Activated CD8-positive, alpha-beta memory T cell treated with anti-CD3 and anti-CD28 coated beads, Interleukin-2, amount 50 U/mL, for 1 hour (primary cell): Measurements from ENCODE around the gene MC1R.
"Not testable (repeated sequence)": the region's sequence is repeated elsewhere in the genome, so short reads cannot be mapped to it uniquely, and the experiment has no call there.

Source experiments
- DNase-seq: peaks from one replicate; pipeline ENCODE4 v3.0.0-alpha.2; 2020; ENCODE audit errors: extremely low read depth

The MC1R gene

DNA sequence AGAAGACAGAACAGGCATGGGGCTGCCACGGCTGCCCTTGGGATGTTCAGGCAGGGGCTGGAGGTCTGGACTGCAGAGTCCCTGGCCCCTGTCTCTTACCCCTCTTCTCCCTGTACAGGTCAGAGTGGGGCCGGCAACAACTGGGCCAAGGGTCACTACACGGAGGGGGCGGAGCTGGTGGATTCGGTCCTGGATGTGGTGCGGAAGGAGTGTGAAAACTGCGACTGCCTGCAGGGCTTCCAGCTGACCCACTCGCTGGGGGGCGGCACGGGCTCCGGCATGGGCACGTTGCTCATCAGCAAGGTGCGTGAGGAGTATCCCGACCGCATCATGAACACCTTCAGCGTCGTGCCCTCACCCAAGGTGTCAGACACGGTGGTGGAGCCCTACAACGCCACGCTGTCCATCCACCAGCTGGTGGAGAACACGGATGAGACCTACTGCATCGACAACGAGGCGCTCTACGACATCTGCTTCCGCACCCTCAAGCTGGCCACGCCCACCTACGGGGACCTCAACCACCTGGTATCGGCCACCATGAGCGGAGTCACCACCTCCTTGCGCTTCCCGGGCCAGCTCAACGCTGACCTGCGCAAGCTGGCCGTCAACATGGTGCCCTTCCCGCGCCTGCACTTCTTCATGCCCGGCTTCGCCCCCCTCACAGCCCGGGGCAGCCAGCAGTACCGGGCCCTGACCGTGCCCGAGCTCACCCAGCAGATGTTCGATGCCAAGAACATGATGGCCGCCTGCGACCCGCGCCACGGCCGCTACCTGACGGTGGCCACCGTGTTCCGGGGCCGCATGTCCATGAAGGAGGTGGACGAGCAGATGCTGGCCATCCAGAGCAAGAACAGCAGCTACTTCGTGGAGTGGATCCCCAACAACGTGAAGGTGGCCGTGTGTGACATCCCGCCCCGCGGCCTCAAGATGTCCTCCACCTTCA lies 16.2 kb downstream of the MC1R start:
- no peak for DNase-seq

DNA sequence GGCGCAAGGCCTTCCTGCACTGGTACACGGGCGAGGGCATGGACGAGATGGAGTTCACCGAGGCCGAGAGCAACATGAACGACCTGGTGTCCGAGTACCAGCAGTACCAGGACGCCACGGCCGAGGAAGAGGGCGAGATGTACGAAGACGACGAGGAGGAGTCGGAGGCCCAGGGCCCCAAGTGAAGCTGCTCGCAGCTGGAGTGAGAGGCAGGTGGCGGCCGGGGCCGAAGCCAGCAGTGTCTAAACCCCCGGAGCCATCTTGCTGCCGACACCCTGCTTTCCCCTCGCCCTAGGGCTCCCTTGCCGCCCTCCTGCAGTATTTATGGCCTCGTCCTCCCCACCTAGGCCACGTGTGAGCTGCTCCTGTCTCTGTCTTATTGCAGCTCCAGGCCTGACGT lies 17.0 kb downstream of the MC1R start:
- DNase-seq: not testable (repeated sequence)

GRCh38 chr16:89936034-89936433 lies 17.4 kb downstream of the MC1R start:
- no peak for DNase-seq

DNA sequence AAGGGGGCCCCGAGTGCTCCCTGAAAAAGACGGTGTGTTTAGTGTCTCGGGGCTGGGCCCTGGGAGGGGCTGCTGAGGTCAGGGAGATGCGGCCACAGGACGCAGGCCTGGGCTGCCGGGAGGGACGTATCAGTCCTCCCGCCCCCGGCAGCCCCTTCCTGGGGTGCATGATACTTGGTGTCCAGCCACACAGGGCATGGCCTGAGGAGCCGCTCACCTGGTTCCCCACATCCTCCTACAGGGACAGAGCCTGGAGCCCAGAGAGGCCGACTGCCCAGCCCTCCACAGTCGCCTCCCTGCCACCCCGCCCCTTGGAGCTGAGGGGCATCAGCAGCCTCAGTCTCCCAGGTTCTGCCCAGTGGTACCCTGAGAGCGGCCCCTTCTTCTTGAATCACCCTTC lies 17.8 kb downstream of the MC1R start:
- no peak for DNase-seq

DNA sequence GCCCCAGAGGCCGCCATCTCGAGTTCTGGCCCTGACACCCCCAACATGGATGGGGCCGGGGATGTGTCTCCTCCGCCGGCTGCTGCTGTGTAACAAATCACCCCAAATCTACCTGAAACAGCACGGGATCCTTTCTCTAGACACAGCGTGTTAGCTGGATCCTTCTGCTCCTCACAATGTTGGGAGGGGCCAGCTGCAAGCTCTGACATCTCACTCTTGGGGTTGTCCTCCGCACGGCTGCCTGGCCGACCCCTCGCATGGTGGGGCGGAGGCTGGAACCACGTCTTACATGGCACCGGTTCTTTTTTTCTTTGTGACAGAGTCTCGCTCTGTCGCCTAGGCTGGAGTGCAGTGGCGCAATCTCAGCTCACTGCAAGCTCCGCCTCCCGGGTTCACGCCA lies 18.3 kb downstream of the MC1R start:
- DNase-seq: no peak

DNA sequence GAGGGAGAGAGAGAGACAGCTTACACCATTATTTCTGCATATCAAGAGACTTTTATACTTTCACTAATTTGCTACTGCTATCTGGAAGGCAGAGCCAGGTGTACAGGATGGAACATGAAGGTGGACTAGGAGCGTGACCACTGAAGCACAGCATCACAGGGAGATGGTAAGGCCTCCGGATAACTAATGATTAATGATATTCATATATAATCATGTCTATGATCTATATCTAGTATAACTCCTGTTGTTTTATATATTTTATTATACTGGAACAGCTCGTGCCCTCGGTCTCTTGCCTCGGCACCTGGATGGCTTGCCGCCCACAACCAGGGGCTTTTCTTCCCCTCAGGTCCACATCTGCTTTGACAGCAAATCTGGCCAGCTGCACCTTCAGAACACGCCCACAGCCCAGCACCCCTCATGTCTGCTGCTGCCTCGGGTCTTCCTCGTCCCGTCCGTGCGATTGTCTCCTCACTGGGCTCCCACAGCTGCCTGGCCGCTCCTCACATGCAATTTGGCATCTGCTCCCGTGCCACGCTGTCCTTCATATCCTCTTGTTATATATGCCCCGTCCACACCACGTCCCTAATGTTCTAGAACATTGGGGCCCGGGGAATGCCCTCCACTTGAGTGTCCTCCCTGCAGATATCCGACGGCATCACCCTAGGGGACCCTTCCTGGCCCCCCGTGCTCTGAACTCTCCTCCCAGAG lies 19.7 kb downstream of the MC1R start:
- DNase-seq: no peak

DNA sequence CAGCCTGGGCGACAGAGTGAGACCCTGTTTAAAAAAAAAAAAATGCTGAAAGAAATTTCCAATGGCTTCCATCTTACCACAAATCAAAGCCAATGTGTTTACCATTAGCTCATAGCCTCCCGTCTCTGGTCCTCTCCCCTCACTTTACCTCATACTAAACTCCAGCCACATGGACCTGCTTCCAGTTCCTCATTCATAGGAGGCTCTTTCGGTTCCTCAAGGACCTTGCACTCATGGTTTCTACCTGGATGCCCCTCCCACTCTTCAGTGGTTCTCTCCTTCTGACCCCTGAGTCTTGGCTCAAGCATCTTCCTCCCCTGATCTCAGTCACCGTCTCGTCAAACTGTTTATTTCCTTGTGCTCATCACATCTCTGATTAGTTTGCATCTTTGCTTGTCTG lies 26.1 kb downstream of the MC1R start:
- no peak for DNase-seq

DNA sequence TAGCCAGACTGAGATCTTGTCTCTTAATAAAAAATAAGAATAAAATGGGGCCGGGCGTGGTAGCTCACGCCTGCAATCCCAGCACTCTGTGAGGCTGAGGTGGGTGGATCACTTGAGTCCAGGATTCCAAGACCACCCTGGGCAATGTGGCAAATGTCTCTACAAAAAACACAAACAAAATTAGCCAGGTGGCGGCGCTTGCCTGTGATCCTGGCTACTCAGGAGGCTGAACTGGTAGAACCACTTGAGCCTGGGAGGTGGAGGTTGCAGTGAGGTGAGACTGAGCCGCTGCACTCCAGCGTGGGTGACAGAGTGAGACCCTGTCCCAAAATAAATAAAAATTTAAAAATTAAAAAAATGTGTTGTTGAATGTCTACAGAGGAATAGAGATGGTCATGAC lies 27.0 kb downstream of the MC1R start:
- DNase-seq: no peak

GRCh38 chr16:89946515-89946914 lies 27.9 kb downstream of the MC1R start:
- DNase-seq: no peak

- DNase-seq: no peak
Measured at GRCh38 chr16:89949121-89949742, 30.6 kb downstream of the MC1R start.

DNA sequence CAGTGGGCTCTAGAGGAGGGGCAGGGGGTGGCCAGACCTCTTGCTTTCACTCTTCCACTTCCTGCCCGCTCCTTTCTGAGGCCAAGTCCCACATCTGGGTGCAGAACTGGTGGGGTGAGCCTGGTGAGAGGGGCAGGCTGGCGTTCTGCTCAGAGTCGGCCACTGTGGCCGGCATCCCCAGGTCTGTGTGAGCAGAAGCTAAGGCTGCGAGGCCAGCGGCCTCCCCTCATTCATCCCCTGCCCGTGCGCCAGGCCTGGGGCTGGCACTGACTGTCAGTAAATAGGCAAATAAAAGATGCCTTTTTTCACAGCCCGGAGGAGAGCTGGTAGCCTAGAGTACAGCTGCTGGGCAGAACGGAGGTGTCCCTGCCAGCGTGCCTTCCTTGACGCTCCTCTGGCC lies 31.1 kb downstream of the MC1R start:
- no peak for DNase-seq

DNA sequence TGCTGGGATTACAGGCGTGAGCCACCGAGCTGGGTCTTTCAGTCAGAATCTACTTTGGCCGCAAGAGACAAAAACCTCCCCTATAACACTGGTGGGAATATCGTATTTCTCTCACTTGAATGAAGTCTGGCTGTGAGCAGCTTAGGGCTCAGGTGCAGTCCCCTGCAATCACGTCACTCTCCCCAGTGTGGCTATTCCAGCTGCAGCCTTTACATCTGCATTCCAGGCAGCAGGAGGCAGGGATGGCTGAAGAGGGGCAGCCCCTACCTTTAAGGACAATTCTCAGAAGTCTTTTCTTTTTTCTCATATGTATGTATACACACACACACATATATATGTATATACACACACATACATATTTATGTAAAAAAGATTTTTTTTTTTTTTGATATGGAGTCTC lies 32.8 kb downstream of the MC1R start:
- no peak for DNase-seq

GRCh38 chr16:89952049-89952448 lies 33.4 kb downstream of the MC1R start:
- no peak for DNase-seq

GRCh38 chr16:89952551-89952950 lies 33.9 kb downstream of the MC1R start:
- DNase-seq: no peak

GRCh38 chr16:89953671-89954406 lies 35.2 kb downstream of the MC1R start:
- no peak for DNase-seq

GRCh38 chr16:89954462-89954861 lies 35.8 kb downstream of the MC1R start:
- no peak for DNase-seq

DNA sequence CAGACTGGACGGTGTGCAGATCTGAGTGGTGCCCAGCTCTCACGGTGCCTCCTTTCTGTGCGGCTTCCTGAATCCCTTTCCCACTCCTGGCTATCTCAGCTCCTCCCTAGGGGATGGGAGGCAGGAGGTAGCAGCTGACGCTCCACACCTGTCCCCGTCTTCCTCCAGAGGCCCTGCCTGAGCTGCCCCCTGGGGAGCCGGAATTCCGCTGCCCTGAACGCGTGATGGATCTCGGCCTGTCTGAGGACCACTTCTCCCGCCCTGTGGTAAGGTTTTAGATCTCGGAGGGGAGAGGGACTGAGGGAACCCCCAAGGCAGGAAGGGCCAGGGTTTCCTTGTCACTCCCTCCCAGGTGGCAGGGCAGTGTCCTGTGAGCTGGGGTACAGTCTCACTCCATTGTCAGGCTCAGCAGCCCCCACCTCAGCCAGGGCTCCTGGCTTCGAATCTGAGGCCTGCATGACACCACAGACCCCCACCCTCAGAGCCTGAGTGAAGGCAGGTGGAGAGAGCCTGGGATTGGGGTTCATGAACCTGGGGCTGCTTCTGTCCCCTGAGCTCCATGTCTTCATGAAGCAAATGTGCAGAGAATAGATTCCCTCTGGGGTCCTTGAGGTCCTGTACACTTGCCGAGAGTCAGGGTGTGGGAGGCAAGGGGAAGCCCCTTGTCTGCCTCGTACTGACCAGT lies 36.5 kb downstream of the MC1R start:
- no peak for DNase-seq

DNA sequence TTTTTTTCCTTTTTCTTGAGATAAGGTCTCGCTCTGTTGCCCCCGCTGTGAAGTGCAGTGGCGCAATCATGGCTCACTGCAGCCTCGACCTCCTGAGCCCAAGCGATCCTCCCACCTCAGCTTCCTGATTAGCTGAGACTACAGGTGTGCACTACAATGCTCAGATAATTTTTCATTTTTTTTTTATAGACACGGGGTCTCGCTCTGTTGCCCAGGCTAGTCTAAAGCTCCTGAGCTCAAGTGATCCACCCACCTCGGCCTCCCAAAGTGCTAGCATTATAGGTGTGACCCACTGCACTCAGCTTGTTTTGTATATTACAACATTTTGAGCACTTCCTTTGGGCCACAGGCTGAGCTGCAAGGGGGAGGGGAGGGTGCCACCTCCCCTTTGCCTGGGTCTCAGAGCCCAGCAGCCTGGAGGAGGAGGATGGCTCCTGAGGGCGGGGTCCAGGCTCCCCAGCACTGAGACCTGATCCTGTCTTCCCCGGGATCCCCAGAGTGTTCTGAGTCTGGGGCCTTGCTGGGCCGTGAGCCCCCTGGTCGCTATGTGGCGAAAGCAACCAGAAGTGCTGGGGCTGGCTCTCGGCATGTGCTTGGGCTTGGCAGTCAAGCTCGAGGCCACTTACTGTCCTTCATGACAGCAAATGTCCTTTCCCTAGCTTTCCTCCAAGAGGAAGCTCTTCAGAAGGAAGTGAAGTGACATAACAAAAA lies 38.0 kb downstream of the MC1R start:
- DNase-seq: no peak

GRCh38 chr16:89957216-89957785 lies 38.6 kb downstream of the MC1R start:
- no peak for DNase-seq

DNA sequence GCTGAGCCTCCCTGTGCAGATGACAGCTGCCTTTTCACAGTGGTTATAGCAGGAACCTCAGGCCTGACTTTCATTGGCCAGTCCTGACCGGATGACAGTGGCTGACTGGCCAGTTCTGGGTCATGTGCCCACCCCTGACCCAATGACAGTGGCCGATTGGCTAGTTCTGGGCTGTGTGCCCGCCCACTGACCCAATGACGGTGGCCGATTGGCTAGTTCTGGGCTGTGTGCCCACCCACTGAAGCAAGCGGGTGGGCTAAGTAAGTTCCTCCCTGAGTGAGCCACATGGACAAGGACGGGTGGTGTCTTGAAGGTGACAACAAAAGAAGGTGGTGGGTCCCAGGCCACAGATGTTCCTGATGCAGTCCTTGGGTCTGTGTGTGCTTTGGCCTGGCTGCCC lies 39.4 kb downstream of the MC1R start:
- DNase-seq: no peak
